Neuron (in vitro differentiated cells): ENCODE data around the gene TSEN2.

Experiments used
- H2AFZ ChIP-seq: one replicate; pipeline ENCODE4 v1.6.1; 2013; ENCODE audit warnings: low read depth, mild to moderate bottlenecking, inconsistent platforms, low read length, moderate library complexity
- H3K27me3 ChIP-seq: one replicate; pipeline ENCODE4 v1.6.1; 2013; ENCODE audit warnings: low read length; ENCODE audit not compliant: insufficient read depth
- H3K36me3 ChIP-seq: one replicate; pipeline ENCODE4 v1.6.1; 2013; ENCODE audit warnings: low read length; ENCODE audit not compliant: insufficient read depth
- H3K4me1 ChIP-seq: one replicate; pipeline ENCODE4 v1.6.1; 2013; ENCODE audit warnings: low read length; ENCODE audit not compliant: insufficient read depth
- H3K4me3 ChIP-seq: 2 replicates; pipeline ENCODE4 v1.5.1; 2013; ENCODE audit warnings: mild to moderate bottlenecking, low read length, moderate library complexity
- H3K9me3 ChIP-seq: one replicate; pipeline ENCODE4 v1.6.1; 2013; ENCODE audit warnings: low read length

Gene TSEN2

GRCh38 chr3:12486001-12486400 lies 1.7 kb downstream of the TSEN2 start:
- Histone ChIP-seq H2AFZ (no peak overlapping the region), H3K36me3 (peaks cover 3% of the 10 kb centered on the region), H3K4me3 (no peak overlapping the region), H3K9me3 (no peaks in the 10 kb centered on the region), H3K4me1 (peaks cover 17% of the 10 kb centered on the region), H3K27me3 (peaks cover 3% of the 10 kb centered on the region)

- peaks cover 17% of the 10 kb centered on the region for H3K4me1 ChIP-seq
- H3K4me3 ChIP-seq, result no peak overlapping the region
- no peaks in the 10 kb centered on the region for H3K9me3 ChIP-seq
- H3K27me3 ChIP-seq, result peaks cover 3% of the 10 kb centered on the region
- H3K36me3 ChIP-seq, result peaks cover 9% of the 10 kb centered on the region
- H2AFZ ChIP-seq, result no peak overlapping the region
Observed at GRCh38 chr3:12486916-12487315, 2.6 kb downstream of the TSEN2 start.

- H2AFZ ChIP-seq, result no peak overlapping the region
- H3K27me3 ChIP-seq, result peaks cover 3% of the 10 kb centered on the region
- H3K36me3 ChIP-seq, result peaks cover 14% of the 10 kb centered on the region
- H3K9me3 ChIP-seq, result no peaks in the 10 kb centered on the region
- peaks cover 17% of the 10 kb centered on the region for H3K4me1 ChIP-seq
- no peak overlapping the region for H3K4me3 ChIP-seq
Observed at GRCh38 chr3:12487336-12487735, 3.1 kb downstream of the TSEN2 start.

- Histone ChIP-seq H3K9me3 (no peaks in the 10 kb centered on the region), H3K4me1 (peaks cover 17% of the 10 kb centered on the region), H3K36me3 (peaks cover 17% of the 10 kb centered on the region), H2AFZ (no peak overlapping the region), H3K4me3 (no peak overlapping the region), H3K27me3 (peaks cover under 1% of the 10 kb centered on the region)
Observed at GRCh38 chr3:12487786-12488185, 3.5 kb downstream of the TSEN2 start.

- no peak overlapping the region for H2AFZ ChIP-seq
- H3K9me3 ChIP-seq, result no peaks in the 10 kb centered on the region
- peaks cover 10% of the 10 kb centered on the region for H3K4me1 ChIP-seq
- H3K27me3 ChIP-seq, result no peaks in the 10 kb centered on the region
- no peak overlapping the region for H3K4me3 ChIP-seq
- H3K36me3 ChIP-seq, result peaks cover 27% of the 10 kb centered on the region
Observed at GRCh38 chr3:12489368-12489767, 5.1 kb downstream of the TSEN2 start.

GRCh38 chr3:12489832-12490231 lies 5.6 kb downstream of the TSEN2 start:
- H3K4me3 ChIP-seq, result no peak overlapping the region
- no peaks in the 10 kb centered on the region for H3K9me3 ChIP-seq
- H3K36me3 ChIP-seq, result peaks cover 27% of the 10 kb centered on the region

GRCh38 chr3:12490547-12490946 lies 6.3 kb downstream of the TSEN2 start:
- no peaks in the 10 kb centered on the region for H3K27me3 ChIP-seq
- H3K4me3 ChIP-seq, result no peak overlapping the region
- H3K9me3 ChIP-seq, result no peaks in the 10 kb centered on the region
- H3K4me1 ChIP-seq, result peaks cover 6% of the 10 kb centered on the region
- H3K36me3 ChIP-seq, result peaks cover 33% of the 10 kb centered on the region
- no peak overlapping the region for H2AFZ ChIP-seq

More at GRCh38 chr3:12489832-12490231, 5.6 kb downstream of the TSEN2 start:
- H3K4me1 ChIP-seq, result peaks cover 10% of the 10 kb centered on the region
- no peaks in the 10 kb centered on the region for H3K27me3 ChIP-seq
- no peak overlapping the region for H2AFZ ChIP-seq

GRCh38 chr3:12495749-12496452 lies 11.6 kb downstream of the TSEN2 start:
- Histone ChIP-seq H3K27me3 (no peaks in the 10 kb centered on the region), H3K4me3 (no peak overlapping the region), H3K4me1 (no peaks in the 10 kb centered on the region), H3K36me3 (peaks cover 75% of the 10 kb centered on the region), H3K9me3 (no peaks in the 10 kb centered on the region), H2AFZ (no peak overlapping the region)

GRCh38 chr3:12496453-12496761 lies 12.1 kb downstream of the TSEN2 start:
- no peaks in the 10 kb centered on the region for H3K9me3 ChIP-seq
- H3K4me3 ChIP-seq, result no peak overlapping the region
- peaks cover 78% of the 10 kb centered on the region for H3K36me3 ChIP-seq
- no peaks in the 10 kb centered on the region for H3K4me1 ChIP-seq
- H3K27me3 ChIP-seq, result no peaks in the 10 kb centered on the region
- no peak overlapping the region for H2AFZ ChIP-seq

- no peaks in the 10 kb centered on the region for H3K9me3 ChIP-seq
- H3K4me1 ChIP-seq, result no peaks in the 10 kb centered on the region
- no peaks in the 10 kb centered on the region for H3K27me3 ChIP-seq
- H3K36me3 ChIP-seq, result peaks cover 80% of the 10 kb centered on the region
- no peak overlapping the region for H3K4me3 ChIP-seq
- H2AFZ ChIP-seq, result no peak overlapping the region
Observed at GRCh38 chr3:12499474-12499873, 15.2 kb downstream of the TSEN2 start.

- Histone ChIP-seq H3K4me1 (no peaks in the 10 kb centered on the region), H3K4me3 (no peak overlapping the region), H3K27me3 (no peaks in the 10 kb centered on the region), H2AFZ (no peak overlapping the region), H3K9me3 (no peaks in the 10 kb centered on the region), H3K36me3 (peaks cover 82% of the 10 kb centered on the region)
Observed at GRCh38 chr3:12501360-12502020, 17.2 kb downstream of the TSEN2 start.

GRCh38 chr3:12503126-12503957 lies 19.1 kb downstream of the TSEN2 start:
- Histone ChIP-seq H3K9me3 (no peaks in the 10 kb centered on the region), H3K27me3 (no peaks in the 10 kb centered on the region), H3K4me1 (no peaks in the 10 kb centered on the region), H3K36me3 (peaks cover 69% of the 10 kb centered on the region), H2AFZ (no peak overlapping the region), H3K4me3 (no peak overlapping the region)

- H2AFZ ChIP-seq, result no peak overlapping the region
- H3K27me3 ChIP-seq, result no peaks in the 10 kb centered on the region
- no peaks in the 10 kb centered on the region for H3K9me3 ChIP-seq
- peaks cover 56% of the 10 kb centered on the region for H3K36me3 ChIP-seq
- no peak overlapping the region for H3K4me3 ChIP-seq
- no peaks in the 10 kb centered on the region for H3K4me1 ChIP-seq
Observed at GRCh38 chr3:12506201-12506709, 22.0 kb downstream of the TSEN2 start.
